NCI-H2196 (cell line): ENCODE measurements around the gene ISCU.

Experiments used
- DNase-seq: peaks from one replicate; lab custom pipeline; 2025; ENCODE audit not compliant: unreplicated experiment; lab: John Stamatoyannopoulos, UW

The ISCU gene

DNA sequence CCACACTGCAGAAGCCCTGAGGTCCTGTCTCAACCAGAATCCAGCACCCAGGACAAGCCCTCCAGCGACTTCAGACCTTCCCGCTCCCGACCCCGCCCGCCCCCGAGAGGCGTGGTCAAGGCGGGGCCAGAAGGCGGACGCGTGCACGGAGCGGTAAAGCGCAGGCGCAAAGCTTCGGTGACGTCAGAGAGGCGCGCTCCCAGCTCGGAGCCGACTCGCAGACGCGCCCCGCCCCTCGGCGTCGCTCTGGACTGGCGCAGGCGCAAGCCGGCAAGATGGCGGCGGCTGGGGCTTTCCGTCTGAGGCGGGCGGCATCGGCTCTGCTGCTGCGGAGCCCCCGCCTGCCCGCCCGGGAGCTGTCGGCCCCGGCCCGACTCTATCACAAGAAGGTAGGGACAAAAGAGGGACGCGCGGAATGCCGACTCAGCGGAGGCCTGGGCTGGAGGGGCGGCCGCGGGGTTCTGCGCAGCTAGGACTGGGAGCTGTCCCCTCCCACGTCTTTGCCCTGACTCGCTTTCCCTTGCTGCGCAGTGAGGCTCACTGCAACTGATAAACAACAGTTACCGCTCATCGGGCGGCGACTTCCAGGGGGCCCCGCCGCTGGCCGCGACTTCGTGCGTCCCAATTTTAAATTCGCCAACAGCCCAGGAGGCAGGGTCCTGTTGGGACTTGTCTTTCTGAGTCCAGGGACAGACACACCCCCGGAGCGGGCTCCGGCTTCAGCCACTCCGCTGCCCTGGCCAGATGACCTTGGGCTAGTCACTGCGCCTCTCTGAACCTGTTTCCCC, at the start of gene ISCU:
Gene ISCU (plus strand): TSS at position 249 of the 788 bp plus-strand sequence. CDS start 27 bp downstream, at position 276.
- DNase-seq = peak; percentile 98

DNA sequence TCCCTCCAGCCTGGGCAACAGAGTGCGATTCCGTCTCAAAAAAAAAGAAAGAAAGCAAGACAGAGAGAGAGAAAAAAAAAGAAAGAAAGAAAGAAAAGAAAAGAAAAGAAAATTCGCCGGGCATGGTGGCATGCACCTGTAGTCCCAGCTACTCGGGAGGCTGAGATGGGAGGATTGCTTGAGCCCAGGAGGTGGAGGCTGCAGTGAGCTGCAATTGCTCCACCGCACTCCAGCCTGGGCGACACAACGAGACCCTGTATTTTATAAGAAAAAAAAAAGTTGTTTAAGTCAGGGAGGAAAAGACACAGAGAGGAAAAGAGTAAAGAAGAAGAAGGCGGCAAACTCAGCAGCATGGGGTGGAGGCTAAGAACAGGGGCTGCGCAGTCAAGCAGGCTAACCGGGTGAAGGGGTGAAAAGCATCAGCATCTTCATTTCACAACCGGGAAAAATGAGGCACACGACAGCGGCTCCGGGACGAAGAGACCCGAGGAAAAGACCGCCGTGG, 47.9 kb upstream of the ISCU start:
- DNase-seq = no peak

DNA sequence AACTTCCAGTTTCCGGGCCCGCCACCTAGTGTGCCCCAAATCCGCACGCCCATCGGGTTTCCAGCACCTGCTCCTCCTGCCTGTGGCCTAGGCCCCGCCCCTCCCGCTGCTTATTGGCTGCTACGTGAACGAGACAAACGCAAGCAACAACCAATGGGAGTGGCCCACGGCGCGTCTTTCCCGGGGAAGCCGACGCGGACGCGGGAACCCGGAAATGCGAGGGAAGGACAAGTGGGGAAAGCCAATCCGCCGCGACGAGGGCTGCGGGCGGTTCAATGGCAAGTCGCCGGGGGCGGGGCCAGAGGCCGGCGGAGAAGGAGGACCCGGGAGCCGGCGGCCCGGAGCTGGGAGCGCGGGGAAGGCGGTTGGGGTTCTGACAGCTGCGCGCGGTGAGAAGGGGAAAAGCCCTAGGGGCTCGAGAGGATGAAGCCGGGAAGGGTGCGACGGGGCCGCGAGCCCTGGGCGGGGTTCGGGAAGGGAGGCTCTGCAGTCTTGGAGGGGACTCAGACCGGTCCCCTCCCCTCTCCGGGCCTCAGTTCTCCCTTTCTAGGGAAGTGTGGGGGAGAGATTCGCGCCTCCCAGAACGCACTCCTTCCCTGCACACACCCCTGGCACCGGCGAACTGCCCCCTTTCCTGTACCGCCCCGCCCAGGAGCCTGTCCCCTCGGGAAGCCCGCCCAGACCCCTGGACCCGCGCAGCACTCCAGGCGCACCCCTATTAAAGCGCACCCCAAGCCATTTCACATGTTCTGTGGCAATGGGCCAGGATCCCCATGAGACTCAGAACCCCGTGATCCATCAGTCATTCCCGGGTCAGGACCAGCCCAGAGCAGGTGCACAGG, 47.2 kb upstream of the ISCU start, which contains the start of gene FICD:
Gene FICD (plus strand): TSS at position 305 of the 842 bp plus-strand sequence. CDS start 1,696 bp downstream, outside the sequence.
- DNase-seq = peak; percentile 99

DNA sequence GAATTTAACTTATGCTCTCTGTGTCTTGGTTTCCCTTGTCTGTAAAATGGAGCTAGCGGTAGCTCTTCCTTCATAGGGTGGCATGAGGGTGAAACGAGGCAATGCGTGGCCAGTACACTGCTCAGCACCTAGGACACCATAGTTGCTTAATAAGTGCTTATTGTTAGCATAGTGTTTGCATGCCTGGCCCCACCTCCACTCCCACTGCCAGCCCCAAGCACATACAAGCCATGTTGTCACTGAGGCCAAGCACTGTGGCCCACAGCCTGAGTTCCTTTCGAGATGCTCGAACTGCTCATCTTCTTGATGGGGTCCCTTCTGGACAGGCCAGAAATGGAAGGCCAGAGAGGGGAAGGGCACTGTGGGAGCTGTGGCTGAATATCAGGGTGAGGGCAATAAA, 46.5 kb upstream of the ISCU start:
- no peak for DNase-seq

DNA sequence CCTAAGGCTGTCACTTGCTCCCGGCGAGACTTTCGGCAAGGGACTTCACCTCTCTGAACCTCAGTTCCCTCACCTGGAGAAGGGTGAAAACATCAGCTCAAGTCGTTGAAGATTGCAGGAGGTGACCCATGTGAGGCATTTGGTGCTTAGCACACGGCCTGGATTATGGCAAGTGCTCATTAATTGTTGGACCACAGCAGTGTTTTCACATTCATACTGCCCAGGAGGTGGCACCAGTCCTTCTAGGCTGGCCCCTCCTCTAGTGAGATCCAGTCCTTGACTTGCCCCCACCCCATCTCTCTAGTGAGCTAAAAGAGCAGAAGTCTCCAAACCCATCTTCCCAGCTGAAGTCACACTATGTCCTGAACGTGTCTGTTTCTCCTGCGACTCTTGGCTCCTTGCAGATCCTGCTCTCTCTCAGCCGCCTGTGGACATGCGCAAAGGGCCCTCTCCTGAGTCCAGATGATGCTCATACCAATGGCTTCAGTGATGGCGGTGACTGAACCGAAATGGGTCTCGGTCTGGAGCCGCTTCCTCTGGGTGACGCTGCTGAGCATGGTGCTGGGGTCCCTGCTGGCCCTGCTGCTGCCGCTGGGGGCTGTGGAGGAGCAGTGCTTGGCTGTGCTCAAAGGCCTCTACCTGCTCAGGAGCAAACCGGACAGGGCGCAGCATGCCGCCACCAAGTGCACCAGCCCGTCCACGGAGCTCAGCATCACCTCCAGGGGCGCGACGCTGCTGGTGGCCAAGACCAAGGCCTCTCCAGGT, 45.7 kb upstream of the ISCU start:
- DNase-seq = peak; percentile 14

DNA sequence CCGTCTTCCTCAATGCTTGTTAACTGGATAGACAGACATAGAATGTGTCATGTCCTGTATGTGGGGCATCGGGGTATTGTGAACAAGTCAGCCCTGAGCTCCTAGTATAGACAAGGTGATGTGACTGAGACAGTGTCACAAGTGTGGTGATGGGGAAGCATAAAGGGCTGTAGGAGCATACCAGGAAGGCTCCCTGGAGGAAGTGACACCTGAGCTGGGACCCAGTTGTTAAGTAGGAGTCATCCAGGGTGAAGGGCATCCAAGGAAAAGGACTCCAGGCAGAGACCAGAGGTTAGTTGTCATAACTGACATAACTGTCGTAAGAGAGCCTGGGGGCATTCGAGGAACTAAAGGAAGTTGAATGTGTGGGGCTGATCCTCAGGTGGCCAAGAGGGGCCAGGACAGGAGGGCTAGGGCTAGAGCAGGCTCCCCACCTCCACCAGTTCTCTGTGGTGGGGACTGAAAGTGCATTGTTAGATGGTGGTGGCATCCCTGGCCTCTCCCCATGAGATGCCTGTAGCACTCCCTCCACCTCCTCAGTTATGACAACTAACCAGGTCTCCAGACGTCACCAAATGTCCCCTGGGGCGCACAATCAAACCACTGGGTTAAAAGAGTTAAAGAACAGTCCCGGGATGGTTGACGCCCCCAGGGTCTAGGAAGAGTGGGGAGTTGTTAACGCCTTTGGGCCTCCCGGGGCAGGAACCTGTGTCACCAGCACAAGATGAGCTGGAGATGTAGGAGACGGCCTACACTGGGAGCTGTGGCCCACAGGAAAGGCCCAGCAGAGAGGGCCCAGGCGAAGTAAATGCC, 44.9 kb upstream of the ISCU start:
- DNase-seq = no peak

DNA sequence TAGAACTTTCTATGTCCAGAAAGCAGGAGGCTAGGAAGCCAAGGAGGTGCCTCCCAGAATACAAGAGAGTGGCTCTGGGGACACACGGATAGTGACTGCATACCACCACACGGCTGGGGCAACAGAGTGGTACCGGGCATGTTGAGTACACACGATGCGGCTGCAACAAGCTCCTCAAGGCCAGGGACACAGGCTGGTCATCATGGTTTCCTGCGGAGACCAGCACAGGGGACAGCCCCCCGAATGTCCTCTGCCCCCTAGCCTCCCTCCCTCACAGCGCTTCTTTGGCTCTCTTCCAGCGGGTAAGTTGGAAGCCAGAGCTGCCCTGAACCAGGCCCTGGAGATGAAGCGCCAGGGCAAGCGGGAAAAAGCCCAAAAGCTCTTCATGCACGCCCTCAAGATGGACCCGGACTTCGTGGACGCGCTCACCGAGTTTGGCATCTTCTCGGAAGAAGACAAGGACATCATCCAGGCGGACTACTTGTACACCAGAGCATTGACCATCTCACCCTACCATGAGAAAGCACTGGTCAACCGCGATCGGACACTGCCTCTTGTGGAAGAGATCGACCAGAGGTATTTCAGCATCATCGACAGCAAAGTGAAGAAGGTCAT, 44.2 kb upstream of the ISCU start:
- DNase-seq = no peak

DNA sequence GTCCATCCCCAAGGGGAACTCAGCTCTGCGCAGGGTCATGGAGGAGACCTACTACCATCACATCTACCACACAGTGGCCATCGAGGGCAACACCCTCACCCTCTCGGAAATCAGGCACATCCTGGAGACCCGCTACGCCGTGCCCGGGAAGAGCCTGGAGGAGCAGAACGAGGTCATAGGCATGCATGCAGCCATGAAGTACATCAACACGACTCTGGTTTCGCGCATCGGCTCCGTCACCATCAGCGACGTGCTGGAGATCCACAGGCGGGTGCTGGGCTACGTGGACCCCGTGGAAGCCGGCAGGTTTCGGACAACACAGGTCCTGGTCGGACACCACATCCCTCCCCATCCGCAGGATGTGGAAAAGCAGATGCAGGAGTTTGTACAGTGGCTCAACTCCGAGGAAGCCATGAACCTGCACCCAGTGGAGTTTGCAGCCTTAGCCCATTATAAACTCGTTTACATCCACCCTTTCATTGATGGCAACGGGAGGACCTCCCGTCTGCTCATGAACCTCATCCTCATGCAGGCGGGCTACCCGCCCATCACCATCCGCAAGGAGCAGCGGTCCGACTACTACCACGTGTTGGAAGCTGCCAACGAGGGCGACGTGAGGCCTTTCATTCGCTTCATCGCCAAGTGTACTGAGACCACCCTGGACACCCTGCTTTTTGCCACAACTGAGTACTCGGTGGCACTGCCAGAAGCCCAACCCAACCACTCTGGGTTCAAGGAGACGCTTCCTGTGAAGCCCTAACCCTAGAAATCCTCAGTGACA, 43.5 kb upstream of the ISCU start:
- no peak for DNase-seq

DNA sequence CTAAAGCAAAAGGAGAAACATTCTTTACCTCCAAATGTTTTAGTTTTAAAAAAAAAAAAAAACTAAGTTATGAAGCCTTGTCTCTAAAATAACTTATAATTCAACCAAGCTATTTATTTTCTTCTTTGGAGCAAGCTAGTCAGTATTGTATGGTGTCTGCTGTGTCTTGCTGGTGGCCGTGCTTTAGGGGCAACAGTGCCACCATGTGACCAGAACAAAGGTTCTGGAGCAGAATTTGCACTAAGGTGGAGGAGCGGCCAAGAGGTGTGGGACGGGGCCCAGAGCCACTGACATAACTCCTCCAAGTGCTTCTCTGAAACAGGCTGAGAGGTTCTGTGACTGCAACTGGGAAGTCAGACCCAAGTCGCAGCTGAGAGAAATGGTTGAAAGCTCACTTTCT, 42.8 kb upstream of the ISCU start:
- DNase-seq = no peak

DNA sequence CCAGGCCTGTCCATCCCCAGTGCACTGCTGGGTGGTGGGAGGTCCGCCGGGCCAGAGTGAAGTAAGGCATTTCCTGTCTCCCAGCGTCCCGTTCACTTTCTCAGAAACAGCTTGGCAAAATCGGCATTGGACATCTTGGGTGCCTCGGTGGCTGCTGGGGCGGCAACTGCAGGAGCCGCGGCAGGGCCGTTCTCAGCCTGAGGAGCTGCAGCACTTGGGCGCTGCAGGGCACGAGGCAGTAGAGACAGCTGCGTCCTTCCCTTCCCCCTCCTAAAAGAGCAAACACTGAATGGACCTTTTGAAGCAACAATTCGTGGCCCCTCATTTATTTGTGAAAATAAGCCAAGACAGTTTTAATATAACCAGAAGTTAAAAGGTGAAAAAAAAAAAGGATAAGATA, 39.0 kb upstream of the ISCU start:
- DNase-seq = no peak

DNA sequence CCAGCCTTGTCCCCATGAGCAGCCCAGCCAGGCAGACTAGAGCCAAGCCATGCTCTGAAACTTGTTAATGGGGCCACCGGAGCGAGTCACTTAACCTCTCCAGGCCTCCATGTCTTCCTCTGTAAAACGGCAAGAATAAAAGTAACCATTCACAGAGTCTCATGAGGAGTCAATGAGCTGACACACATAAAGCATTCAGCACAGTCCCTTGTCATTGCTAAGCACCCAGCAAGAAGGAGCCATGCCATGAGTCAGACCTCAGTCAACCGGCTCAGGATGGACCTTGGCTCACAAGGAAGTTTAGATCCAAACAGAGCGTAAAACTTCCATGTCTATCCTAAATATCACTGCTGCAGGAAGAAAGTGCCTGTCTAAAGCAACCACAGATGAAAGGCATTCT, 36.7 kb upstream of the ISCU start:
- no peak for DNase-seq

DNA sequence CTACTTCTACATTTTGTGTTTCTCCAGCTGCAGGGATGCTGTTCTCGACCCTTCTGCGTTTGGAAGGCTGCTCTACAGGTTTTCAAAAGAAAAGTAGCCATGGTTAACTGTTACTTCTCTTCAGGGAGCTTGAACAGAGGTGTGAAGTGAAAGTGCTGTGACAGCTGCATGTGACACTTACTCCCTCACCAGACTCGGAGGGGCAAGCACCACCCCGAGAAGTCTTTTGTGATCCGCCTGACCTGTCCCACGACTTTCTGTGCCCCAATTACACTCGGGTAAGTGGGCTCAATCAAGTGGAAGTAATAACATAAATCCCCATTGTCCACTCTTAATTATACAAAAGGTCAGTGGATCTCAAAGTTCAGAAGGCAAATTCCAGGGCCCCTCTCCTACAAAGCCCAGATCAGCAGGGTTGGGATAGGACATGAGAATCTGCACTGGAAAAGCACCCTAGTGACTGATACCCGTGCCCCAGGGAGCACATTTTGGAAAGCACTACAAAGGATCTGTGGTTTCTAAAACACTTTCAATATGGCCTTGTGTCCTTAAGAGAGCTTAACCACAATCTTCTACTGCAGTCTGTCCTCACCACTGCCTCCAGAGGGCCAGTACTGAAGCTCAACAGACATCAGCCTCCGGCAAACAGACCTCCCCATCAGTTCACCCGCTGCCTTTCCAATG, 35.8 kb upstream of the ISCU start:
- no peak for DNase-seq

DNA sequence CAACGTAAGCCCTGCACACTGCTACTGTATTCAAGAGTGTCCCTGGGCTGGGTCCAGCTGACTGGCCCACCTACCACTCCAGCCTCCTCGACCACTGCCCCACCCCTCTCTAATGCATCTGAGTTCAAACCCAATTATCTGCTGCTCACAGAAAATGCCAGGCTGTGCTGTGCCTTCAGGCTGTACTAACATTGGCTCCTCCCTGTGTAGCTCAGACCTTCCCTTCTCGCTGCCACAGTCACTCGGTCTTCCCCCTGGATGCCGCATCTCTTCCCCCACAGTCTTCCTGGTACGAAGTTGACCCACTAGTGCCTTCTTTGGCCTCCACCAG, 35.3 kb upstream of the ISCU start:
- DNase-seq = no peak

DNA sequence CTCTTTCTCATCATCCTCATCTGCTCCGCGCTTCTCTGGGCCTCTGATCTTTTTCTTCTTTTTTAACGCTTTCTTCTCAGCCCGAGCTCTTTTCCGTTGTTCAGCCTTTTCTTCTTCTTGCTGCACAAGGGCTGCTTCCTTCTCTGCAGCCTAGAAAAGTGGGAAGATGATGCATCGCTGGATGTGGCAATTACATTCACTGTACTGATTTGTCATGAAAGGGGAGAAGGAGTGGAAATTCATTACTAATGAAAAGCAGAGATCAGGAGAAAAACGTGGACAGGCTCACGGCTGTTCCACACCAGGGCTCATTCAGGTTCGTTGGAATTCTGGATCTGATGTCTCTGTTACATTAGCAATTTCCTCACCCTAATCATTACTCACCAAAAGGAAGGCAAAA, 32.2 kb upstream of the ISCU start:
- no peak for DNase-seq

DNA sequence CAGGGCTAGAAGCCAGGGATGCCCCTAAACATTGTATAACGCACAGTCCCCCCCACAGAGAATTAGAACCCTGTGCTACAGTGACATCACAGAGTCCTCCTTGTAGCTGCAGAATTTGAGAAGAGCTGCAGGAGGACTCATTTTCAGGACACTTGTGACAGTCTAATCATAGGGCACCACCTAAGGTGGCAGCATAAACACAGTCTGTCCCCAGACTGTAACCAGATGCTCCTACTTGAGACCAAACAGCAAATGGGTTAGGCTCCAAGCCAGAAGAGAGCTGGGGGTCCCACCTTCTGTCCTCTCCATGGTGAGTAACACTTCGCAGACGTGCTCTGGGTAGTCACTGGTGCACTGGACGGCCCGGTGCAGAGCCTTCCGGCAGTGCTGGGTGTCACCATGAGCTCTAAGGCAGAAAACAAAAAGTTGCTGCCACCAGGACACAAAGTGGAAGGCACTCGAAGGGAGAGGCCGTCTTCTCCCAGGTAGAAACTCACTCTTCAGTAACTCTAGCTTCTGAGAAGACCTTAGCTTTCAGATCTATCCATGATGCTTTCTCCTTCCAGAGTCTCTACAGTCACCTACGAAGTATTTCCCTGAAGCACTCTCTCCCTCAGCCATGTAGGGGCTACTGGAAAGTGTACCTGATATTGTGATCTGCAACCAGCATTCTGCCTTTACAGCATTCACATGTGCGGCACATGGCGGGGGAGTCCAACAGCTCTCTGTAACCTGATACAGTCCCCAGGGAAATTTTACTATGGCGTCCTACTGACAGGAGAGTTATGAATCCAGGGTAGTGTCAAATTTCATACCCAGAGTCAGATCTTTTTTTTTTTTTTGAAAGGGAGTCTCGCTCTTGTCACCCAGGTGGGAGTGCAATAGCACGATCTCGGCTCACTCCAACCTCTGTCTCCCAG, 30.2 kb upstream of the ISCU start:
- DNase-seq = no peak

DNA sequence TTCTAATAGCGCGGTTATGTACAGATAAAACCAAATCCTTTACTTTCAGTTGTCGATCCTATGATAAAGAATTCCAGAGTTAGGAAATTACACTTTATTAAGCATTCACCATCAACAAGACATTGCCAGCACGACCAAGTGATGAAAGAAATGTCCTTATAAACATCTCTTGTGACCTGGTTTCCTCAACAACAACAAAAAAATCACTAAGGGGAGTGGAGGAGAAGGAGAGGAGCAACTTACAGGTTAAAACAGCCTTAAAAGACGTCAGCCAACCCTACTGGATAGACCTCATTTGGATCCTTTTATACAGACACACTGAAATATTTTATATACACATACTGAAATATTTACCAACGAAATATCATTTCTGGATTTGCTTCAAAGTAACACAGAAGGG, 24.2 kb upstream of the ISCU start:
- no peak for DNase-seq

DNA sequence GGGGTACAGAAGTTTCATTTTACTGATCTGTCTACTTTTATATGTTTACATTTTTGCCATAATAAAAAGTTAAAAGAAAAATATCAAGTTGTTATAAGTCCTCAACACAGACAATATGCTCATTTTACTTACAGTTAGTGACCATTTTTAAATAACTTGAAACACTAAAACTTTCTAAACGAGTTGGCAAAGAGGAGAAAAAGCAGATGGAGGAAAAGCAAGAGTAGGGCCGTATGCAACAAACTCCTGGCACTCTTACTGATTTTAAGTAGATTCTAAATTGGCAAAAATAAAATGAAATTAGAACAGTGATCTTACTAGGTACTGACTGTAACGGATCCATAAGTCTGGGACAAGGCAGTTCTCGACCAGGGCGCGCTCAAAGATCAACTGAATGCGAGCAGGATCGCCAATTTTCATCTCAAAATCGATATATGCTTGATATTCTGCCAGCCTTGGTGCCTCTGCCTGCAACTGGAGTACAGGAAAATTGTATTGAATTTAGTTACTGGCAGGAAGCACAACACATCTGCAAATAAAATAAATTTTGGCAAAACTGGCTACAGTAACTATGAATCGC, 23.7 kb upstream of the ISCU start:
- no peak for DNase-seq
